Psoas muscle (tissue), 8 donors: Measurements from ENCODE around the gene RPS27. TPM values are rescaled to one million over a fixed set of nuclear protein-coding genes. Genes with fewer than 3 reads are reported as not detected.

Experiments
- ATAC-seq, 4 donors: fragments of 200-7000 bp; cut with Tn5 transposase; one replicate each; pipeline ENCODE4 v1.9.1; 2020; ENCODE audit warnings: moderate library complexity in 3 of 4, mild to moderate bottlenecking in 2 of 4
- DNase-seq, 2 donors: peaks; one replicate each; pipeline ENCODE4 v3.0.0-alpha.2; 2020
- H3K27ac ChIP-seq: fragments of 200-600 bp; one replicate; pipeline ENCODE4 v1.8.0; 2022
- H3K27me3 ChIP-seq, 3 donors: fragments of 200-600 bp in 1 of 3; one replicate each; pipeline versions ENCODE4 v1.6.1 to v1.8.0; 2013 to 2022; ENCODE audit warnings: low read length in 2 of 3, mild to moderate bottlenecking in 2 of 3, moderate library complexity in 1 of 3; ENCODE audit not compliant: insufficient read depth in 3 of 3
- H3K36me3 ChIP-seq, 2 donors: fragments of 200-600 bp in 1 of 2; one replicate each; pipeline versions ENCODE4 v1.6.1 to v1.8.0; 2013 to 2022; ENCODE audit warnings: low read depth in 1 of 2, mild to moderate bottlenecking in 1 of 2, moderate library complexity in 1 of 2; ENCODE audit not compliant: insufficient read depth in 1 of 2
- H3K4me1 ChIP-seq: fragments of 200-600 bp; one replicate; pipeline ENCODE4 v1.8.0; 2022
- H3K4me3 ChIP-seq: fragments of 200-600 bp; one replicate; pipeline ENCODE4 v1.8.0; 2022; ENCODE audit warnings: mild to moderate bottlenecking
- H3K9me3 ChIP-seq: fragments of 200-600 bp; one replicate; pipeline ENCODE4 v1.8.0; 2022
- CTCF ChIP-seq: fragments of 200-600 bp; IDR thresholded peaks from one replicate; pipeline ENCODE4 v1.8.0; 2022; ENCODE audit warnings: antibody characterized with exemption
- WGBS, 3 donors: extraction: QIAGEN DNeasy Blood & Tissue Kit; methylation state at CpG; one replicate each; pipeline versions ENCODE4 v1.1.6 to v1.1.7; 2013; 5-methylcytosine and 5-hydroxymethylcytosine counted together
- intact Hi-C, 2 donors: fragments of 100-400 bp; cut with DNase I; formaldehyde crosslinking; loops; one replicate each; pipeline versions ENCODE4 v1.11.0 to v1.14.2; 2022
- polyA plus RNA-seq, 3 donors: library from polyadenylated mRNA; stranded (reverse); fragments of 200-250 nt; gene quantifications; one replicate each; pipeline ENCODE4 v1.2.3, GENCODE V29; 2013
- total RNA-seq, 4 donors: library from RNA; stranded (reverse); fragmentation: NEBNext Ultra II Directional in 2 of 4; extraction: Animal tissue kit (Norgen Biotek cat#: 25700) in 2 of 4; gene quantifications; one replicate each; pipeline versions ENCODE4 v1.2.1 to v1.2.4, GENCODE V29; 2021 to 2023
- donor health status: healthy with polysubstance abuse.
- donor health status: DM: no; HTN: no; CAD: no; lungs with moderate emphysema.
- donor health status: Bipolar disorder and iron deficiency.
- donor health status: healthy.
- donor health status: DM: yes; HTN: yes; CAD: no.
- donor health status: DM: no; HTN: no; CAD: no.
- donor health status: DM: no; HTN: no; CAD: no.
- donor health status: DM: yes; HTN: yes; CAD: no.

Gene RPS27
- total and polyA plus RNA-seq, 7 donors = 653 to 8,046 (median 1,325) TPM

GRCh38 chr1:153944005-153944826 lies 46.3 kb upstream of the RPS27 start:
- Histone ChIP-seq H3K9me3 (no peaks in the 10 kb centered on the region), H3K27me3 (no peaks in the 10 kb centered on the region), H3K4me1 (peaks cover 24% of the 10 kb centered on the region), H3K27ac (peak overlapping the region; percentile 94), H3K36me3 (peaks cover 9 to 59% of the 10 kb centered on the region in 2 donors), H3K4me3 (peak overlapping the region; percentile 99)
- DNase-seq = no peak
- ATAC-seq = no peak
- WGBS, 3 donors = 77 to 82% (median 81%) methylated on average over 14 to 15 of the region's 15 CpGs
- no peak for TF ChIP-seq CTCF
- intact Hi-C loops = loop anchor here in 1 of 2 donors (10.0 kb wide), 2 partner anchors 149 to 269 kb away; partner anchors contain the start of genes ILF2 and NPR1

- peaks cover 24% of the 10 kb centered on the region for H3K4me1 ChIP-seq
- H3K4me3 ChIP-seq = peak overlapping the region; percentile 99
- intact Hi-C loops = loop anchor here (5.0 to 10.0 kb wide), 3 partner anchors 43 to 270 kb away; partner anchors contain the start of genes ILF2 (in 1 of the 2), NPR1 (in 1 of the 2) and RAB13 (in 1 of the 2)
- TF ChIP-seq CTCF = no peak
- no peak for DNase-seq
- H3K27me3 ChIP-seq = no peaks in the 10 kb centered on the region
- no peaks in the 10 kb centered on the region for H3K9me3 ChIP-seq
- 65 to 74% (median 67%) methylated on average over 3 of the region's 3 CpGs for WGBS, 3 donors
- no peak for ATAC-seq
- H3K27ac ChIP-seq = peak overlapping the region; percentile 94
- peaks cover 10 to 59% of the 10 kb centered on the region in 2 donors for H3K36me3 ChIP-seq
These were observed 45.8 kb upstream of the RPS27 start for GRCh38 chr1:153944827-153945117.

GRCh38 chr1:153945131-153945794 lies 45.3 kb upstream of the RPS27 start:
- Histone ChIP-seq H3K9me3 (no peaks in the 10 kb centered on the region), H3K36me3 (peaks cover 6 to 59% of the 10 kb centered on the region in 2 donors), H3K4me3 (peak overlapping the region; percentile 99), H3K4me1 (peaks cover 24% of the 10 kb centered on the region), H3K27ac (peak overlapping the region; percentile 94), H3K27me3 (no peaks in the 10 kb centered on the region)
- 29 to 34% (median 32%) methylated on average over 12 of the region's 12 CpGs for WGBS, 3 donors
- DNase-seq = peak; percentile 65 to 90
- intact Hi-C loops = loop anchor here (5.0 to 10.0 kb wide), 3 partner anchors 42 to 270 kb away; partner anchors contain the start of genes ILF2 (in 1 of the 2), NPR1 (in 1 of the 2) and RAB13 (in 1 of the 2)
- TF ChIP-seq CTCF = no peak
- peak; percentile 77 to 87 (median 85) for ATAC-seq

GRCh38 chr1:153945795-153946621 lies 44.6 kb upstream of the RPS27 start:
- TF ChIP-seq CTCF = no peak
- 0% methylated on average over 14 to 95 of the region's 95 CpGs for WGBS, 3 donors
- Histone ChIP-seq H3K27ac (peak overlapping the region; percentile 94), H3K9me3 (no peaks in the 10 kb centered on the region), H3K4me3 (peak overlapping the region; percentile 99), H3K27me3 (no peaks in the 10 kb centered on the region), H3K4me1 (peaks cover 24% of the 10 kb centered on the region), H3K36me3 (peaks cover 8 to 59% of the 10 kb centered on the region in 2 donors)
- intact Hi-C loops = loop anchor here (1.0 to 10.0 kb wide), 4 partner anchors 41 to 271 kb away; partner anchors contain the start of genes ILF2 (in 1 of the 2), NPR1 (in 1 of the 2) and RAB13 (in 1 of the 2)
- ATAC-seq (peak; percentile 70 to 79 (median 76)), DNase-seq (peak; percentile 90 to 93)
